Fibroblast of lung (primary cell): ENCODE data around the gene GAD2. TPM values are rescaled to one million over a fixed set of nuclear protein-coding genes. Genes with fewer than 3 reads are reported as not detected.

ENCODE experiments used
- DNase-seq, 2 donors: peaks; one replicate each; pipeline versions ENCODE4 v3.0.0 to v3.0.0-alpha.2; 2010; ENCODE audit warnings: low read depth in 2 of 2
- H2AFZ ChIP-seq: 2 replicates; pipeline ENCODE4 v1.5.1; 2012; ENCODE audit warnings: low read length, control low read depth, inconsistent platforms
- H3K27ac ChIP-seq: 2 replicates; pipeline ENCODE4 v1.5.1; 2011; ENCODE audit warnings: low read length, control low read depth; ENCODE audit not compliant: insufficient read depth
- H3K27me3 ChIP-seq: 2 replicates; pipeline ENCODE4 v1.5.1; 2011; ENCODE audit warnings: mild to moderate bottlenecking, low read length; ENCODE audit not compliant: control insufficient read depth, insufficient read depth
- H3K36me3 ChIP-seq: 2 replicates; pipeline ENCODE4 v1.5.1; 2011; ENCODE audit warnings: low read length; ENCODE audit not compliant: control insufficient read depth, insufficient read depth
- H3K4me1 ChIP-seq: 2 replicates; pipeline ENCODE4 v1.5.1; 2011; ENCODE audit warnings: low read length; ENCODE audit not compliant: control insufficient read depth, insufficient read depth; ENCODE audit errors: extremely low read depth
- H3K4me2 ChIP-seq: 2 replicates; pipeline ENCODE4 v1.5.1; 2011; ENCODE audit warnings: low read length, control low read depth; ENCODE audit not compliant: insufficient read depth; ENCODE audit errors: extremely low read depth
- H3K4me3 ChIP-seq, 4 experiments: fragments of 200-600 bp in 1 of 4; sonication (generic) in 1 of 4; replicated peaks in 1 of 4; 2 replicates each; pipeline ENCODE4 v1.5.1; 2011 to 2016; ENCODE audit warnings: low read length in 4 of 4, low read depth in 3 of 4, mild to moderate bottlenecking in 3 of 4, control low read depth in 2 of 4, inconsistent platforms in 1 of 4, mixed read lengths in 1 of 4; ENCODE audit not compliant: insufficient read depth in 1 of 4; ENCODE audit errors: control extremely low read depth in 1 of 4
- H3K79me2 ChIP-seq: 2 replicates; pipeline ENCODE4 v1.5.1; 2012; ENCODE audit warnings: mild to moderate bottlenecking, low read length, inconsistent platforms; ENCODE audit not compliant: control insufficient read depth, insufficient read depth
- H3K9ac ChIP-seq: 2 replicates; pipeline ENCODE4 v1.5.1; 2011; ENCODE audit warnings: mild to moderate bottlenecking, low read length, control low read depth; ENCODE audit not compliant: insufficient read depth
- H3K9me3 ChIP-seq: 2 replicates; pipeline ENCODE4 v1.5.1; 2012; ENCODE audit warnings: low read depth, low read length; ENCODE audit not compliant: control insufficient read depth, insufficient read depth
- H4K20me1 ChIP-seq: 2 replicates; pipeline ENCODE4 v1.5.1; 2011; ENCODE audit warnings: low read length; ENCODE audit not compliant: control insufficient read depth, insufficient read depth; ENCODE audit errors: extremely low read depth
- CTCF ChIP-seq, 2 donors: IDR thresholded peaks in 1 of 2; conservative IDR thresholded peaks in 1 of 2; 1 replicate in 1 of 2; 2 replicates in 1 of 2; pipeline ENCODE4 v1.5.1; 2011 to 2012; ENCODE audit warnings: low read length in 2 of 2, control low read depth in 1 of 2, inconsistent platforms in 1 of 2, low read depth in 1 of 2, mild to moderate bottlenecking in 1 of 2
- EZH2 ChIP-seq: IDR thresholded peaks from 2 replicates; pipeline ENCODE4 v1.5.1; 2012; ENCODE audit warnings: low read length, control low read depth, mild to moderate bottlenecking; ENCODE audit errors: missing control alignments
- polyA plus RNA-seq, 2 donors: library from polyadenylated mRNA; depleted of rRNA in 1 of 2; stranded (reverse) in 1 of 2; unstranded in 1 of 2; fragments of >200 nt; gene quantifications; 2 replicates each; pipeline ENCODE4 v1.2.1, GENCODE V29; 2011 to 2012; ENCODE audit warnings: missing spikeins in 1 of 2
- total RNA-seq: library from RNA; depleted of rRNA; stranded (reverse); fragments of >200 nt; gene quantifications from 2 replicates; pipeline ENCODE4 v1.2.1, GENCODE V29; 2014

Gene GAD2
- total and polyA plus RNA-seq, 2 donors (not counting 1 experiment from before 2014, with no cell fraction given), result not detected

DNA sequence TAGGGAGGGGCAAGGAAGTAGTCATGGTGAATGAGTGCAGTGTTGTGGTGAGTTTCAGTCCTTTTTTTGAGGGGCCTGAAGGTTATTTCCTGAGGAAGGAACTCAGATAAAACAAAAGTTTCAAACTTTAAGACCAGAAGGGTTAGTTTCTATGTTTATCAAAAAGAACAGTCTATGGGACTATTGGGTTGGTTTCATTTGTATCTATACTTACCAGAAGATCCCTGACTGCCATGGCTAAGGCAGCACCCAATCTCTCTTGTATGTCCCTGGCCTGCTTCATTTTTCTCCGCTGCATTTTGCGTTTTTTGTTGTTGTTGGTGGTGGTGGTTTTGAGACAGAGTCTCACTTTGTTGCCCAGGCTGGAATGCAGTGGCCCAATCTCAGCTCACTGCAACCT, 19.3 kb upstream of the GAD2 start:
- Histone ChIP-seq H3K9ac (no peak overlapping the region), H3K79me2 (no peaks in the 10 kb centered on the region), H3K4me2 (no peak overlapping the region), H3K27me3 (no peaks in the 10 kb centered on the region), H4K20me1 (no peaks in the 10 kb centered on the region), H3K4me3 (no peak overlapping the region), H3K36me3 (no peaks in the 10 kb centered on the region), H3K4me1 (no peaks in the 10 kb centered on the region), H2AFZ (no peak overlapping the region), H3K9me3 (no peaks in the 10 kb centered on the region), H3K27ac (no peak overlapping the region)
- no peak for DNase-seq
- no peak for TF ChIP-seq CTCF (conservative IDR thresholded peaks at IDR 0.05 in 1 of 2, IDR thresholded peaks at IDR 0.05 in 1 of 2; ENCODE audit: low read depth in 1 of 2, low read length in 2 of 2)
- TF ChIP-seq EZH2, result no peak

- H3K4me1 ChIP-seq, result no peaks in the 10 kb centered on the region
- H3K9me3 ChIP-seq, result no peaks in the 10 kb centered on the region
- no peaks in the 10 kb centered on the region for H3K36me3 ChIP-seq
- no peak overlapping the region for H2AFZ ChIP-seq
- TF ChIP-seq CTCF (conservative IDR thresholded peaks at IDR 0.05 in 1 of 2, IDR thresholded peaks at IDR 0.05 in 1 of 2; ENCODE audit: low read depth in 1 of 2, low read length in 2 of 2) (no peak), EZH2 (no peak)
- H3K4me2 ChIP-seq, result no peak overlapping the region
- no peak overlapping the region for H3K4me3 ChIP-seq
- H3K27ac ChIP-seq, result no peak overlapping the region
- no peak overlapping the region for H3K9ac ChIP-seq
- no peaks in the 10 kb centered on the region for H3K27me3 ChIP-seq
- DNase-seq, result no peak
- H4K20me1 ChIP-seq, result no peaks in the 10 kb centered on the region
- no peaks in the 10 kb centered on the region for H3K79me2 ChIP-seq
Measured at GRCh38 chr10:26198119-26198518, 18.5 kb upstream of the GAD2 start.

DNA sequence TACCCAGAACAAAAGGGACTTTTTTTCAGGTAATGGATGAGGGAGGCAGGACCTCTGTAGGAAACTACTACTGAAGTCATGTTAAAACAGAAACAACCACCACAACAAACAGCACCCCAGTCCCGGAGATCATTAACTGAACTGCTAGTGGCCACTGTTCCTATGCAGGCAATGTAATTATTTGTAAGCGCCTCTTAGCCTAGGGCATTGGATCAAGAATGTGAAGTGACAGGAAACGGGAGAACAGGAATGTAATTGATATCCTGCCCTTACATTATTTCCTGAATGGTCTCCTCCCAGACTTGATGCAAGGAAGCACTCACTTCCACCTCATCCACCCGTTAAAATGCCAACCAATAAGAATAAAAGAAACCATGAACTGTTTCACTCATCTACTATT, 16.7 kb upstream of the GAD2 start:
- no peaks in the 10 kb centered on the region for H3K36me3 ChIP-seq
- no peaks in the 10 kb centered on the region for H4K20me1 ChIP-seq
- no peak overlapping the region for H3K27ac ChIP-seq
- H3K4me1 ChIP-seq, result no peaks in the 10 kb centered on the region
- no peak overlapping the region for H3K4me2 ChIP-seq
- no peaks in the 10 kb centered on the region for H3K79me2 ChIP-seq
- no peak overlapping the region for H3K9ac ChIP-seq
- no peak overlapping the region for H2AFZ ChIP-seq
- H3K27me3 ChIP-seq, result no peaks in the 10 kb centered on the region
- DNase-seq, result no peak
- TF ChIP-seq CTCF (conservative IDR thresholded peaks at IDR 0.05 in 1 of 2, IDR thresholded peaks at IDR 0.05 in 1 of 2; ENCODE audit: low read depth in 1 of 2, low read length in 2 of 2) (no peak), EZH2 (no peak)
- H3K4me3 ChIP-seq, result no peak overlapping the region
- no peaks in the 10 kb centered on the region for H3K9me3 ChIP-seq
